ENCODE data around the gene SLC44A1.

The SLC44A1 gene

GRCh38 chr9:105259274-105259673 is 14.8 kb downstream of the SLC44A1 start:
- H3K27ac ChIP-seq (replicated peaks; ENCODE audit: low read length), result no peak overlapping the region
- no peaks in the 10 kb centered on the region for H3K27me3 ChIP-seq (ENCODE audit: control insufficient read depth in 3 of 3, insufficient read depth in 3 of 3, low read depth in 1 of 3, low read length in 3 of 3)
- no peak overlapping the region for H2BK12ac ChIP-seq (ENCODE audit: low read length)
- H3K79me1 ChIP-seq (ENCODE audit: low read depth, low read length), result peaks cover 2% of the 10 kb centered on the region
- no peaks in the 10 kb centered on the region for H3K36me3 ChIP-seq (replicated peaks in 1 of 2; ENCODE audit: control insufficient read depth in 2 of 2, insufficient read depth in 2 of 2, low read length in 2 of 2)
- no peak overlapping the region for H2BK120ac ChIP-seq (ENCODE audit: low read depth, low read length)
- H2AFZ ChIP-seq (ENCODE audit: low read length), result no peak overlapping the region
- no peak overlapping the region for H3K23ac ChIP-seq (ENCODE audit: low read depth, low read length, poor library complexity)
- H3K4me3 ChIP-seq (ENCODE audit: low read length in 2 of 2), result no peak overlapping the region
- H4K91ac ChIP-seq (ENCODE audit: low read depth, low read length, poor library complexity), result no peak overlapping the region
- no peak overlapping the region for H3K4ac ChIP-seq (ENCODE audit: low read length)
- no peak overlapping the region for H3K18ac ChIP-seq (ENCODE audit: low read length)
- H2BK5ac ChIP-seq (ENCODE audit: low read length), result no peak overlapping the region
- H2AK5ac ChIP-seq (ENCODE audit: low read depth, low read length), result no peak overlapping the region
- H3K4me2 ChIP-seq (ENCODE audit: insufficient read depth, low read length, poor library complexity, severe bottlenecking), result no peak overlapping the region
- H3K9ac ChIP-seq (ENCODE audit: low read depth, low read length, poor library complexity), result no peak overlapping the region
- H3K4me1 ChIP-seq (ENCODE audit: control insufficient read depth in 2 of 2, insufficient read depth in 1 of 2, low read depth in 1 of 2, low read length in 2 of 2), result peaks cover 0 to 4% of the 10 kb centered on the region in 2 donors
- no peak overlapping the region for H3K14ac ChIP-seq (ENCODE audit: low read length)
- no peak overlapping the region for H4K8ac ChIP-seq (ENCODE audit: low read depth, low read length)
- no CpG with 5 or more reads among the region's 2 CpGs for whole genome bisulfite sequencing, 2 donors (ENCODE audit: extremely low coverage in 2 of 2, insufficient read length in 2 of 2, insufficient replicate concordance in 1 of 2)
- DNase-seq (ENCODE audit: low spot score), result no peak
- H2BK15ac ChIP-seq (ENCODE audit: low read length), result no peak overlapping the region
- H3K9me3 ChIP-seq (replicated peaks in 1 of 2; ENCODE audit: control insufficient read depth in 2 of 2, insufficient read depth in 1 of 2, low read depth in 1 of 2, low read length in 2 of 2), result no peaks in the 10 kb centered on the region

- Histone ChIP-seq H3K4me3 (ENCODE audit: low read length in 2 of 2) (no peak overlapping the region), H2AK5ac (ENCODE audit: low read depth, low read length) (no peak overlapping the region), H3K27me3 (ENCODE audit: control insufficient read depth in 3 of 3, insufficient read depth in 3 of 3, low read depth in 1 of 3, low read length in 3 of 3) (no peaks in the 10 kb centered on the region), H2BK5ac (ENCODE audit: low read length) (no peak overlapping the region), H2BK15ac (ENCODE audit: low read length) (no peak overlapping the region), H3K4ac (ENCODE audit: low read length) (no peak overlapping the region), H2BK120ac (ENCODE audit: low read depth, low read length) (no peak overlapping the region), H3K4me2 (ENCODE audit: insufficient read depth, low read length, poor library complexity, severe bottlenecking) (no peak overlapping the region), H3K79me1 (ENCODE audit: low read depth, low read length) (peaks cover 2% of the 10 kb centered on the region), H3K9me3 (replicated peaks in 1 of 2; ENCODE audit: control insufficient read depth in 2 of 2, insufficient read depth in 1 of 2, low read depth in 1 of 2, low read length in 2 of 2) (no peaks in the 10 kb centered on the region), H3K27ac (replicated peaks; ENCODE audit: low read length) (no peak overlapping the region), H4K8ac (ENCODE audit: low read depth, low read length) (no peak overlapping the region), H2AFZ (ENCODE audit: low read length) (no peak overlapping the region), H4K91ac (ENCODE audit: low read depth, low read length, poor library complexity) (no peak overlapping the region), H3K14ac (ENCODE audit: low read length) (no peak overlapping the region), H3K36me3 (replicated peaks in 1 of 2; ENCODE audit: control insufficient read depth in 2 of 2, insufficient read depth in 2 of 2, low read length in 2 of 2) (no peaks in the 10 kb centered on the region), H3K4me1 (ENCODE audit: control insufficient read depth in 2 of 2, insufficient read depth in 1 of 2, low read depth in 1 of 2, low read length in 2 of 2) (peaks cover 0 to 4% of the 10 kb centered on the region in 2 donors), H3K9ac (ENCODE audit: low read depth, low read length, poor library complexity) (no peak overlapping the region), H3K18ac (ENCODE audit: low read length) (no peak overlapping the region), H2BK12ac (ENCODE audit: low read length) (no peak overlapping the region), H3K23ac (ENCODE audit: low read depth, low read length, poor library complexity) (no peak overlapping the region)
- DNase-seq (ENCODE audit: low spot score), result no peak
These were observed 15.5 kb downstream of the SLC44A1 start for GRCh38 chr9:105259731-105260612.

- no peak overlapping the region for H3K4ac ChIP-seq (ENCODE audit: low read length)
- H2BK120ac ChIP-seq (ENCODE audit: low read depth, low read length), result no peak overlapping the region
- WGBS, 2 donors (ENCODE audit: extremely low coverage in 2 of 2, insufficient read length in 2 of 2, insufficient replicate concordance in 1 of 2), result no CpG with 5 or more reads among the region's 2 CpGs
- H3K4me1 ChIP-seq (ENCODE audit: control insufficient read depth in 2 of 2, insufficient read depth in 1 of 2, low read depth in 1 of 2, low read length in 2 of 2), result peaks cover 0 to 4% of the 10 kb centered on the region in 2 donors
- no peak overlapping the region for H3K9ac ChIP-seq (ENCODE audit: low read depth, low read length, poor library complexity)
- no peaks in the 10 kb centered on the region for H3K36me3 ChIP-seq (replicated peaks in 1 of 2; ENCODE audit: control insufficient read depth in 2 of 2, insufficient read depth in 2 of 2, low read length in 2 of 2)
- no peaks in the 10 kb centered on the region for H3K9me3 ChIP-seq (replicated peaks in 1 of 2; ENCODE audit: control insufficient read depth in 2 of 2, insufficient read depth in 1 of 2, low read depth in 1 of 2, low read length in 2 of 2)
- H3K4me3 ChIP-seq (ENCODE audit: low read length in 2 of 2), result no peak overlapping the region
- DNase-seq (ENCODE audit: low spot score), result no peak
- no peak overlapping the region for H2AFZ ChIP-seq (ENCODE audit: low read length)
- no peak overlapping the region for H2BK12ac ChIP-seq (ENCODE audit: low read length)
- no peaks in the 10 kb centered on the region for H3K27me3 ChIP-seq (ENCODE audit: control insufficient read depth in 3 of 3, insufficient read depth in 3 of 3, low read depth in 1 of 3, low read length in 3 of 3)
- H3K27ac ChIP-seq (replicated peaks; ENCODE audit: low read length), result no peak overlapping the region
- H4K8ac ChIP-seq (ENCODE audit: low read depth, low read length), result no peak overlapping the region
- no peak overlapping the region for H3K4me2 ChIP-seq (ENCODE audit: insufficient read depth, low read length, poor library complexity, severe bottlenecking)
- H3K18ac ChIP-seq (ENCODE audit: low read length), result peak overlapping the region; percentile 27
- H3K23ac ChIP-seq (ENCODE audit: low read depth, low read length, poor library complexity), result no peak overlapping the region
- no peak overlapping the region for H2BK15ac ChIP-seq (ENCODE audit: low read length)
- peaks cover 2% of the 10 kb centered on the region for H3K79me1 ChIP-seq (ENCODE audit: low read depth, low read length)
- H2BK5ac ChIP-seq (ENCODE audit: low read length), result no peak overlapping the region
- no peak overlapping the region for H4K91ac ChIP-seq (ENCODE audit: low read depth, low read length, poor library complexity)
- no peak overlapping the region for H3K14ac ChIP-seq (ENCODE audit: low read length)
- H2AK5ac ChIP-seq (ENCODE audit: low read depth, low read length), result no peak overlapping the region
These were observed 18.0 kb downstream of the SLC44A1 start for GRCh38 chr9:105262497-105262896.

- Histone ChIP-seq H2BK15ac (ENCODE audit: low read length) (no peak overlapping the region), H2BK12ac (ENCODE audit: low read length) (no peak overlapping the region), H3K23ac (ENCODE audit: low read depth, low read length, poor library complexity) (no peak overlapping the region), H3K9me3 (replicated peaks in 1 of 2; ENCODE audit: control insufficient read depth in 2 of 2, insufficient read depth in 1 of 2, low read depth in 1 of 2, low read length in 2 of 2) (no peaks in the 10 kb centered on the region), H3K27ac (replicated peaks; ENCODE audit: low read length) (no peak overlapping the region), H3K4me2 (ENCODE audit: insufficient read depth, low read length, poor library complexity, severe bottlenecking) (no peak overlapping the region), H3K36me3 (replicated peaks in 1 of 2; ENCODE audit: control insufficient read depth in 2 of 2, insufficient read depth in 2 of 2, low read length in 2 of 2) (no peaks in the 10 kb centered on the region), H3K4me3 (ENCODE audit: low read length in 2 of 2) (no peak overlapping the region), H3K4me1 (ENCODE audit: control insufficient read depth in 2 of 2, insufficient read depth in 1 of 2, low read depth in 1 of 2, low read length in 2 of 2) (peaks cover 0 to 4% of the 10 kb centered on the region in 2 donors), H3K9ac (ENCODE audit: low read depth, low read length, poor library complexity) (no peak overlapping the region), H2AK5ac (ENCODE audit: low read depth, low read length) (no peak overlapping the region), H3K14ac (ENCODE audit: low read length) (no peak overlapping the region), H3K27me3 (ENCODE audit: control insufficient read depth in 3 of 3, insufficient read depth in 3 of 3, low read depth in 1 of 3, low read length in 3 of 3) (no peaks in the 10 kb centered on the region), H2BK120ac (ENCODE audit: low read depth, low read length) (no peak overlapping the region), H4K91ac (ENCODE audit: low read depth, low read length, poor library complexity) (no peak overlapping the region), H3K79me1 (ENCODE audit: low read depth, low read length) (no peaks in the 10 kb centered on the region), H3K18ac (ENCODE audit: low read length) (no peak overlapping the region), H3K4ac (ENCODE audit: low read length) (no peak overlapping the region), H2BK5ac (ENCODE audit: low read length) (no peak overlapping the region), H2AFZ (ENCODE audit: low read length) (no peak overlapping the region), H4K8ac (ENCODE audit: low read depth, low read length) (no peak overlapping the region)
- DNase-seq (ENCODE audit: low spot score), result no peak
- WGBS, 2 donors (ENCODE audit: extremely low coverage in 2 of 2, insufficient read length in 2 of 2, insufficient replicate concordance in 1 of 2), result no CpG with 5 or more reads among the region's 4 CpGs
These were observed 19.9 kb downstream of the SLC44A1 start for GRCh38 chr9:105264380-105264779.
